H1 (cell line): ENCODE results near the gene ARRDC1. TPM values are rescaled to one million over a fixed set of nuclear protein-coding genes. Genes with fewer than 3 reads are reported as not detected.

Experiments
- CTCF ChIA-PET: fragments of 300-600 bp; sonication (Branson Sonifier 250); formaldehyde crosslinking; loops from one replicate; lab custom pipeline; 2021; ENCODE audit not compliant: partially characterized antibody; lab: Charles Lee
- POLR2A ChIA-PET: fragments of 300-600 bp; sonication (Branson Sonifier 250); formaldehyde crosslinking; loops from one replicate; lab custom pipeline; 2021; ENCODE audit warnings: inconsistent platforms; ENCODE audit not compliant: partially characterized antibody; lab: Charles Lee
- DNase-seq, 2 experiments: peaks; one replicate each; pipeline versions ENCODE4 v3.0.0 to v3.0.0-alpha.2; 2010 to 2022; ENCODE audit warnings: low spot score in 2 of 2, low read depth in 1 of 2, mixed read lengths in 1 of 2
- FAIRE-seq: peaks from 2 replicates; lab custom pipeline; 2011; peaks lifted over from hg19 to GRCh38; lab: Jason Lieb, UNC
- H2AFZ ChIP-seq: 2 replicates; pipeline ENCODE4 v1.8.1; 2012; ENCODE audit warnings: low read length, inconsistent platforms
- H2AK5ac ChIP-seq: 2 replicates; pipeline ENCODE4 v1.6.1; 2013; ENCODE audit warnings: low read depth, low read length
- H2BK120ac ChIP-seq: replicated peaks from 2 replicates; pipeline ENCODE3; 2013; ENCODE audit warnings: low read depth, low read length, inconsistent platforms
- H2BK12ac ChIP-seq: 2 replicates; pipeline ENCODE4 v1.6.1; 2013; ENCODE audit warnings: low read depth, low read length
- H2BK15ac ChIP-seq: 2 replicates; pipeline ENCODE4 v1.6.1; 2013; ENCODE audit warnings: low read length
- H2BK20ac ChIP-seq: 2 replicates; pipeline ENCODE4 v1.6.1; 2013; ENCODE audit warnings: low read length
- H2BK5ac ChIP-seq: 2 replicates; pipeline ENCODE4 v1.6.1; 2013; ENCODE audit warnings: low read depth, low read length
- H3K14ac ChIP-seq: 2 replicates; pipeline ENCODE4 v1.6.1; 2013; ENCODE audit warnings: inconsistent platforms; ENCODE audit not compliant: insufficient read length
- H3K18ac ChIP-seq: 2 replicates; pipeline ENCODE4 v1.6.1; 2013; ENCODE audit warnings: low read length; ENCODE audit errors: extremely low read depth
- H3K23ac ChIP-seq: 2 replicates; pipeline ENCODE4 v1.6.1; 2013; ENCODE audit warnings: inconsistent platforms; ENCODE audit not compliant: insufficient read length
- H3K23me2 ChIP-seq: 2 replicates; pipeline ENCODE4 v1.6.1; 2013; ENCODE audit warnings: low read depth, low read length
- H3K27ac ChIP-seq: 2 replicates; pipeline ENCODE4 v1.6.1; 2011; ENCODE audit warnings: low read depth, low read length, inconsistent platforms
- H3K27me3 ChIP-seq, 4 experiments: replicated peaks in 1 of 4; 1 replicate in 1 of 4; 2 replicates in 3 of 4; pipeline versions ENCODE4 v1.6.1 to v1.8.1; 2011 to 2013; ENCODE audit warnings: low read length in 3 of 4, mild to moderate bottlenecking in 3 of 4, inconsistent platforms in 2 of 4, mixed read lengths in 2 of 4, moderate library complexity in 1 of 4; ENCODE audit not compliant: control insufficient read depth in 3 of 4, insufficient read depth in 3 of 4; ENCODE audit errors: extremely low read depth in 1 of 4
- H3K36me3 ChIP-seq, 4 experiments: 2 replicates each; pipeline versions ENCODE4 v1.6.1 to v1.8.1; 2011 to 2013; ENCODE audit warnings: mild to moderate bottlenecking in 4 of 4, low read length in 3 of 4, moderate library complexity in 2 of 4, control low read depth in 1 of 4, inconsistent platforms in 1 of 4; ENCODE audit not compliant: insufficient read depth in 4 of 4, control insufficient read depth in 2 of 4
- H3K4ac ChIP-seq: replicated peaks from 2 replicates; pipeline ENCODE3; 2013; ENCODE audit warnings: low read length, low read depth, mixed read lengths, inconsistent platforms; ENCODE audit not compliant: insufficient read length
- H3K4me1 ChIP-seq, 4 experiments: replicated peaks in 1 of 4; 1 replicate in 1 of 4; 2 replicates in 3 of 4; pipeline versions ENCODE4 v1.6.1 to v1.8.1; 2011 to 2013; ENCODE audit warnings: low read length in 3 of 4, inconsistent platforms in 2 of 4, mixed read lengths in 1 of 4; ENCODE audit not compliant: insufficient read depth in 4 of 4, control insufficient read depth in 3 of 4
- H3K4me2 ChIP-seq, 2 experiments: 2 replicates each; pipeline versions ENCODE4 v1.6.1 to v1.8.1; 2011 to 2013; ENCODE audit warnings: low read depth in 2 of 2, low read length in 2 of 2, control low read depth in 1 of 2, inconsistent platforms in 1 of 2, mild to moderate bottlenecking in 1 of 2; ENCODE audit not compliant: insufficient read depth in 1 of 2
- H3K4me3 ChIP-seq, 4 experiments: fragments of 200-600, 300-600 bp in 1 of 4; sonication (generic), shearing (Covaris generic), sonication (Bioruptor Twin) in 1 of 4; 2 replicates each; pipeline versions ENCODE4 v1.5.1 to v1.8.1; 2011 to 2016; ENCODE audit warnings: low read length in 4 of 4, low read depth in 3 of 4, control low read depth in 2 of 4, inconsistent platforms in 2 of 4, mild to moderate bottlenecking in 2 of 4, mixed read lengths in 1 of 4, moderate library complexity in 1 of 4; ENCODE audit not compliant: insufficient read depth in 2 of 4; ENCODE audit errors: extremely low read depth in 1 of 4
- H3K56ac ChIP-seq: replicated peaks from 2 replicates; pipeline ENCODE3; 2013; ENCODE audit warnings: low read depth, mild to moderate bottlenecking, mixed read lengths, low read length, inconsistent platforms; ENCODE audit not compliant: insufficient read length
- H3K79me1 ChIP-seq: 2 replicates; pipeline ENCODE4 v1.6.1; 2013; ENCODE audit warnings: low read depth, low read length, control low read depth
- H3K79me2 ChIP-seq, 2 experiments: 2 replicates each; pipeline versions ENCODE4 v1.6.1 to v1.8.1; 2012 to 2013; ENCODE audit warnings: low read length in 2 of 2, mild to moderate bottlenecking in 2 of 2, inconsistent platforms in 1 of 2; ENCODE audit not compliant: insufficient read depth in 2 of 2, control insufficient read depth in 1 of 2
- H3K9ac ChIP-seq, 4 experiments: replicated peaks in 1 of 4; 1 replicate in 1 of 4; 2 replicates in 3 of 4; pipeline versions ENCODE4 v1.6.1 to v1.8.1; 2011 to 2013; ENCODE audit warnings: low read depth in 3 of 4, low read length in 3 of 4, control low read depth in 2 of 4, mild to moderate bottlenecking in 2 of 4, moderate library complexity in 2 of 4, inconsistent platforms in 1 of 4; ENCODE audit errors: extremely low read depth in 1 of 4
- H3K9me3 ChIP-seq, 2 experiments: 2 replicates each; pipeline versions ENCODE4 v1.6.1 to v1.8.1; 2012 to 2013; ENCODE audit warnings: mild to moderate bottlenecking in 2 of 2, moderate library complexity in 2 of 2, control low read depth in 1 of 2, inconsistent platforms in 1 of 2, low read depth in 1 of 2, low read length in 1 of 2, mixed read lengths in 1 of 2; ENCODE audit not compliant: insufficient read depth in 2 of 2
- H4K20me1 ChIP-seq, 2 experiments: replicated peaks in 1 of 2; 2 replicates each; pipeline versions ENCODE3 to v1.8.1; 2011 to 2013; ENCODE audit warnings: inconsistent platforms in 2 of 2, low read length in 2 of 2, mild to moderate bottlenecking in 1 of 2; ENCODE audit not compliant: insufficient read depth in 2 of 2, control insufficient read depth in 1 of 2
- H4K5ac ChIP-seq: 2 replicates; pipeline ENCODE4 v1.6.1; 2013; ENCODE audit warnings: low read length, low read depth, mixed read lengths, inconsistent platforms; ENCODE audit not compliant: insufficient read length
- H4K8ac ChIP-seq: 2 replicates; pipeline ENCODE4 v1.8.0; 2013; ENCODE audit warnings: mild to moderate bottlenecking, moderate library complexity, low read length, inconsistent platforms; ENCODE audit not compliant: insufficient read depth; ENCODE audit errors: extremely low read depth
- H4K91ac ChIP-seq: replicated peaks from 2 replicates; pipeline ENCODE3; 2013; ENCODE audit warnings: low read length, mixed read lengths, inconsistent platforms; ENCODE audit not compliant: insufficient read length
- SUZ12 ChIP-seq: fragments of 200-600 bp; sonication (generic); IDR thresholded peaks from 2 replicates; pipeline ENCODE4 v1.6.1; 2012; ENCODE audit warnings: mild to moderate bottlenecking, inconsistent platforms, low read length, moderate library complexity, mixed read lengths
- WGBS, 2 experiments: shearing (Covaris generic) in 1 of 2; methylation state at CpG; one replicate each; pipeline versions ENCODE4 v1.1.6 to v1.1.7; 2013 to 2015; ENCODE audit warnings: low lambda C conversion rate in 2 of 2, mixed read lengths in 2 of 2, inconsistent platforms in 1 of 2, low coverage in 1 of 2, missing lambda C conversion rate in 1 of 2; ENCODE audit not compliant: insufficient replicate concordance in 2 of 2, insufficient coverage in 1 of 2, insufficient read length in 1 of 2; ENCODE audit errors: extremely low coverage in 1 of 2, missing lambda C conversion rate in 1 of 2; 5-methylcytosine and 5-hydroxymethylcytosine counted together
- polyA plus RNA-seq, 7 experiments: library from polyadenylated mRNA; depleted of rRNA in 3 of 7; stranded (reverse) in 5 of 7; unstranded in 2 of 7; fragments of >200 nt in 5 of 7; fragments of 200-250 nt in 2 of 7; gene quantifications; 1 replicate in 5 of 7; 2 replicates in 1 of 7; 4 replicates in 1 of 7; pipeline versions ENCODE4 v1.2.1 to v1.2.3, GENCODE V29; 2011 to 2013; ENCODE audit warnings: missing spikeins in 2 of 7, mixed read lengths in 2 of 7
- total RNA-seq: library from RNA; stranded (reverse); fragmentation: NEBNext Ultra II Directional; extraction: Animal tissue kit (Norgen Biotek cat#: 25700); gene quantifications from 2 replicates; pipeline ENCODE4 v1.2.1, GENCODE V29; 2021

The ARRDC1 gene
- total and polyA plus RNA-seq, 2 of the 8 experiments (the other 6 are each of a cell fraction or from before 2014, with no cell fraction given), result 22.0 to 58.4 TPM

DNA sequence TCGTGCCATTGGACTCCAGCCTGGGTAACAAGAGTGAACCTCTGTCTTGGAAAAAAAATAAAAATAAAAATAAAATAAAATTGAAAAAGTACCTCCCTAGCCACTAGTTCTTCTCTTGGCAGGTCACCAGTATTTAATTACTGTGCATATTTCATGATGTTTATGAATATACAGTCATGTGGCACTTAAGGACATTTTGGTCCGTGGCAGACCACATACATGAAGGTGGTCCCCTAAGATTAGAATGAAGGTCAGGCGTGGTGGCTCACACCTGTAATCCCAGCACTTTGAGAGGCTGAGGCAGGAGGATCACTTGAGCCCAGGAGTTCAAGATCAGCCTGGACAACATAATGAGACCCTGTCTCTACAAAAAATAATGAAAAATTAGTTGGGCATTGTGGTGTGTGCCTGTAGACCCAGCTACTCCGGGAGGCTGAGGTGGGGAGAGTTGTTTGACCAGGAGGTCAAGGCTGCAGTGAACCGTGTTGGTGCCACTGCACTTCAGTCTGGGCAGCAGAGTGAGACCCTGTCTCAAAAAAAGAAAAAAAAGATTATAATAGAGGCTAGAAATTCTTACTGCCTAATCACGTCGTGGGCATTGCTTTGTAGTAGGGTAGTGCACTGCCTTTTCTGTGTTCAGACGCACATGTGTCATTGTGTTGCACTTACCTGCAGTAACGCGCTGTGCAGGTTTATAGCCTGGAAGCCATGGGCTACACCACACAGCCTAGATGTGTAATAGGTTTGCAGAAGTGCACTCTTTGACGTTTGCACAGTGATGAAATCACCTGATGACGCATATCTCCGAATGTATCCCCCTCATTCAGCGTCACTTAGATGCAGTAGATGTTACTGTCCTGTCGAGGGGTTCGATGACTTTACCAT is 26.1 kb downstream of the ARRDC1 start:
- CTCF ChIA-PET, result interaction anchor here (1.1 to 1.8 kb wide), 5 partner anchors 10 to 41 kb away, joined by 3 to 5 read pairs (median 4); no protein-coding TSS in a partner anchor

More for the DNA sequence above, 26.1 kb downstream of the ARRDC1 start:
- Histone ChIP-seq H3K79me2 (peaks cover 53 to 99% of the 10 kb centered on the region in 2 experiments), H4K8ac (no peak overlapping the region), H3K9me3 (no peaks in the 10 kb centered on the region), H3K27ac (no peak overlapping the region), H3K23me2 (no peaks in the 10 kb centered on the region), H2BK12ac (0 out of 2 replicates have a peak overlapping the region, but pooled peaks have one; percentile 2), H2BK120ac (no peak overlapping the region), H2AK5ac (no peak overlapping the region), H2BK15ac (no peak overlapping the region), H3K36me3 (no peaks in the 10 kb centered on the region; a peak in 1 of 8 replicates), H3K4ac (no peak overlapping the region), H4K20me1 (peaks cover 21 to 25% of the 10 kb centered on the region in 2 experiments), H3K14ac (no peak overlapping the region), H4K91ac (no peak overlapping the region), H2BK20ac (no peak overlapping the region), H3K4me1 (peaks cover 0 to 7% (median 7%) of the 10 kb centered on the region in 4 experiments; a peak in 6 of 7 replicates), H3K23ac (no peak overlapping the region), H3K27me3 (no peaks in the 10 kb centered on the region), H3K4me2 (no peak overlapping the region), H3K4me3 (no peak overlapping the region), H2AFZ (no peak overlapping the region), H2BK5ac (no peak overlapping the region), H3K9ac (no peak overlapping the region; a peak in 1 of 7 replicates), H4K5ac (no peak overlapping the region), H3K79me1 (peaks cover 25% of the 10 kb centered on the region), H3K18ac (no peak overlapping the region), H3K56ac (no peak overlapping the region)
- FAIRE-seq, result no peak
- no peak for TF ChIP-seq SUZ12
- WGBS, 2 experiments, result 89% methylated on average over 16 of the region's 16 CpGs; no CpG with 5 or more reads in 1 of the 2 experiments
- DNase-seq, result no peak
- POLR2A ChIA-PET, result interaction anchor here (1.0 to 1.9 kb wide), 4 partner anchors 12 to 48 kb away, joined by 3 to 9 read pairs (median 4); partner anchors contain the start of gene EHMT1
